HG02970 (cell line): ENCODE data around the gene SRPK3.
"Not testable (repeated sequence)": the region's sequence is repeated elsewhere in the genome, so short reads cannot be mapped to it uniquely, and the experiment has no call there.

Source experiments
- ATAC-seq: cut with Tn5 transposase; IDR thresholded peaks from one replicate; pipeline ENCODE4 v1.9.1; 2021; ENCODE audit warnings: mild to moderate bottlenecking, moderate library complexity, moderate number of reproducible peaks; ENCODE audit not compliant: unreplicated experiment, low FRiP score

Gene SRPK3

GRCh38 chrX:153780678-153781427 lies at the start of gene SRPK3:
Gene SRPK3, plus strand, starts transcription at chrX:153781041. Its CDS starts 46 bp downstream, at chrX:153781087.
- ATAC-seq: no peak

DNA sequence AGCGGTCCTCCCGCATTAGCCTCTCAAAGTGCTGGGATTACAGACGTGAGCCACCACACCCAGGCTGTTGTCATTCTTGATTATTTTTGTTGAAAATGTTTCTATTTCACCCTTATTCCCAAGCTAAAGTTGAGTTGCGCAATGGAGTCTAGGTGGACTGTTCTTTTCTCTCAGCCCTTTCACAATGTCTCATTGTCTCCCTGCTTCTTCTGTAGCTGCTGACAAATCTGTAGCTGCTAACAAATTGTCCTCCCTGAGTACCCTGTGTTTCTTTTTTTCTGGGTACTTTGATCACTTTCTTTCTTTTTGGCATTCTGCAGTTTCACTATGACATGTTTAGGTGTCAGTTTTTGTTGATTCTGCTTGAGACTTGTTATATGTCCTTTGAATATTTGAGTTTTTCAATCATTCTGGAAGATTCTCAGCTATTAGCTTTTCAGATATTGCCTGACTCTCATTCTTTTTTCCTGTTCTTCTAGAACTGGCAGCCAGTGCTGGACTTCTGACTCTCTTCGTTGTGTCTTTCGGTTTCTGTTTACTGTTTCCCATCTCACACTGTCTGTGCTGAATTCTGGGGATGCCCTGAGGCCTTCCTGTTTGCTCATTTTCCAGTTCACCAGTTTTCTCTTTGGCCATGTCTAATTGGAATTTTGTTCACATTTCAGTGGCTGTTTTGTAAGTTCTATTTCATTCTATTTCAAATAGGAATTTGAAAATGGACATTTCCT lies 49.6 kb upstream of the SRPK3 start:
- ATAC-seq: no peak

GRCh38 chrX:153731845-153732215 lies 49.0 kb upstream of the SRPK3 start:
- no peak for ATAC-seq

DNA sequence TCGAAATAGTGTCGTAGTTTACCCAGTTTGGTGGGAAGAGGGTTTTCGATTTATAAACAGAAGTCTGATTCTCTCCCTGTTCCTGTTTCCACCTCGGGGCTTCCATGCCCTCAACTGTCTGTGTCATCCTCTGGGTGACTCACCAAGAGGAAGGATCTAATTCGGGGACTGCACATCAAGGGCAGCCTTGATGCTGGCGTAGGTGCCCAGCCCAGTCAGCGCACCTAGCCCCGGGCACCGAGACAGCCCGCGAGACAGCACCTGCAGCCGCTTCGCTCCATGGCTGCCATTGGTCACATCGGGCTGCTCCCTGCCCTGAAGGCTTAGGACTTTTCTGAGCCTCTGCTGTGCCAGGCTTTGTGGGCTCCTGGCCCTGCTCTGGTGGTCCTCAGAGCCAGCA lies 48.4 kb upstream of the SRPK3 start:
- no peak for ATAC-seq

DNA sequence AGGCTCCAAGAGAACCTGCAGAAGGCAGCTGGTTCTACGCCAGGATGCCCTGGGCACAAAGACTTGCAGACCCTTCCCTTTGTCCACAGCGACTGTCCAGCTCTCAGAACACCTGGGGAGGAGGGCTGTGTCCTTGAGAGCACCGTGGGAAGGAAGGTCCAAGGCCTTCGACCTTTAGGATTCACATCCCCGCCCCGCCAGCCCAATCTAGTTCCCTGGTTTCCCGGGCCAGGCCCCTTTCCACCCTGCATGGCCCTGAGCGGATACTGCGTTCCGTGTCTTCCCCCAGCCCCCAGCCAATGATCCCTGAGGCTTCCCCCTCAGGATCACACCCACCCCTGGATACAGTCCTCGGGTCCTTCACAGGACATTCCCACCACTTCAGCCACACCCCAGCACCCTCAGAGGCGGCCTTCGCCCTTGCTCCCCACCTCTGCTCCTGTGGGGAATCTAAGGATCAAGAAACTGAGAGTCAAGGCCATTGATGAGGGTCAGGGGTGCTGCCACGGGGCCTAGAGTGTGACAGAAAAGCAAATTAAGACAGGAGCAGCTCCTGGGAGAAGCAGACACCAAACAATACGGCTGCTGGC lies 47.1 kb upstream of the SRPK3 start:
- ATAC-seq: no peak

DNA sequence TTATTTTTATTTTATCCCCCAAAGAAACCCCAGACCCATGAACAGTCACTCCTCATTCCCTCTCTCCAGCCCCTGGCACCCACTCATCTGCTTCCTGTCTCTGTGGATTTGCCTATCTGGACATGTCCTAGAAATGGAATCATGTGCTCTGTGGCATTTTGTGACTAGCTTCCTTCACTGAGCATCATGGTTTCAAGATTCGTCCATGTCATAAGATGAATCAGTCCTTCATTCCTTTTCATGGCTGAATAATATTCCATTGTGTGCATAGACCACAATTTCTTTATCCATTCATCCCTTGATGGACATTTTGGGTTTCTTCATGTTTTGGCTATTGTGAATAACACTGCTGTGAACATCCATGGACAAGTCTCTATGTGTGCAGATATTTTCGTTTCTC lies 46.0 kb upstream of the SRPK3 start:
- ATAC-seq: no peak

- ATAC-seq: no peak
Observed at GRCh38 chrX:153735274-153735673, 45.6 kb upstream of the SRPK3 start.

- ATAC-seq: no peak
Observed at GRCh38 chrX:153736071-153736820, 44.6 kb upstream of the SRPK3 start.

DNA sequence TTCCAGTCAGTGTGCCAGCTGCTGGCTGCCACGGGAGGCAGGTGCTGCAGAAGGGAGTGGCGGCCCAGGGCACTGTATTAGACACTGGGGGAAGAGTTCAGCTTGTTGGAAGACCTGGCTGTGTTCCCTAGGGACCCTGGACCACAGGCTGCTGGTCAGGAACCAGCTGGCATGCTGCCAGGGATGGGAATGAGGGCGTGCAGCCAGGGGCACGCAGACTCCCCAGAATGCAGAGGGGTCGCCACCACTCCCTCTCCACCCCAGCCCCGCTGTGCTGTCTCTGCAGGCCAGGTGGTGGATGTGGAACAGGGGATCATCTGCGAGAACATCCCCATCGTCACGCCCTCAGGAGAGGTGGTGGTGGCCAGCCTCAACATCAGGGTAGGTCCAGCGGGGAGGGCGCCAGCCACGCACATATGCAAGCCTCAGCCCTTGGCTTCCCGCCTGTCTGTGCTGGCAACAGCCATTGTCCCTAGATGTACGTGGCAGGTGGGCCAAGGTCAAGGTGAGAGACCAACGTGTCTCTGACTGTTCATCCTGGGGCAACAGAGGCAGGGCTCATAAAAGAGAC lies 43.9 kb upstream of the SRPK3 start:
- no peak for ATAC-seq

GRCh38 chrX:153738056-153738605 lies 42.7 kb upstream of the SRPK3 start:
- no peak for ATAC-seq

DNA sequence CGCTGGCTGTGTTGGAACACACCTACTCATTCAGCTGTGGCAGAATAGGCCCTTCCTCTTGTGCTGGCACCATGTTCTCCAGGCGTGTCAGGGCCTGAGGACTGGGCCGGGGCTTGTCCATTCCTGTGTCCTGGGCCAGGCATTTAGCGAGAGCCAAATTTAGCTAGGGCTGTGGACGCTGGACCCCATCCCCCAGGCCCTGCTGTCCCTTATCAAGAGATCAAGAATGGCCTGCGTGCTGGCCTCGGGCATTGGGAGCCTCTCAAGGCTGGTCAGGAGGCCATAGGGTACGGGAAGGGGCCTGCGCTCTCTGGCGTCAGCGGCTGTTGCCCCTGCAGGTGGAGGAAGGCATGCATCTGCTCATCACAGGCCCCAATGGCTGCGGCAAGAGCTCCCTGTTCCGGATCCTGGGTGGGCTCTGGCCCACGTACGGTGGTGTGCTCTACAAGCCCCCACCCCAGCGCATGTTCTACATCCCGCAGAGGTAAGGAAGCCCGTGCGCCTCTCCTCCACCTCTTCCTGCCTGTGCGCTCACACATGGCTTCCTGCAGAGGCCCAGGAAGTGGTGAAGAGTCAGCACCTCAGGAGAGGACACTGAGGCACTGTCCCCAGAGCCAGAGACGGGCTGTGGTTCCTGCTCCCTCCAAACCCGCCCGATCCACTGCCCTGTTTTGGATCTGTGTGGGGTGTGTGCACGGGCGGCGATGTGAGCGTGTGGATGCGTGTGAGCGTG lies 40.9 kb upstream of the SRPK3 start:
- ATAC-seq: no peak

- no peak for ATAC-seq
Observed at GRCh38 chrX:153740631-153741222, 40.1 kb upstream of the SRPK3 start.

DNA sequence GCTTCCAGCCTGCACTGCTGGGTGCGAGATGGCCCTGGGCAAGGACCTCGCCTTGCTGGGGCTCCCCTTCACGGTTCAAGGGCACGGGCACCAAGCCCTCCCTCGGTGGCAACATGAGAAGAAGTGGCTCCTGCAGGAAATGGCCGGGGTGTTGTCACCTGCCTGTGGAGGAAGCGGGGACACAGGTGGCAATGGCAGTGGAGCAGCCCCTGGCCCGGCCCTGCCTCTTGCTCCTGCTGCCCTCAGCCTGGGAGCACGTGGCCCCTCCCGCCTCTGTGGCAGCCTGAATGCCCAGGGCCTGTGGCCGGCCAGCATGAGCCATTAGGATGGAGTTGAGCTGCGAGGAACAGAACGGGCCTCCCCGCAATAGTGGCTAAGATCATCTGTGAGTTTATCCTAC lies 39.4 kb upstream of the SRPK3 start:
- no peak for ATAC-seq

DNA sequence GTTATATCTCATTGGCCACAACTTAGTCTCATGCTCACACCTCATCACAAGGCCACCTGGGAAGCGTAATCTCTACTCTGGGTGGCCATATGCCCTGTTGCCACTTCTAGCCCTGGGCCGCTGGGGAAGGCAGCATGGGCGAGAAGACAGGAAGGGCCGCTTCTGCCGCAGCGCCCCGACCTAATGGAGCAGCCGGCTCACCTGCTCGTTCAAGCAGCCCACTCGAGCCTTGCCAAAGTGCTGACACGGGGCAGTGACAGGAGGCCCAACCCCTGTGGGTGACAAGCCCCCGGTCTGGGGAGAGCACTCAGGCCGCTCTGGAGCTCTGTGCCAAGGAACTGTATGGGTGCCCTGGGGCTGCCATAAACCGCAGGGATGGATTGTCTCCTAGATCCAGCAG lies 38.7 kb upstream of the SRPK3 start:
- not testable (repeated sequence) for ATAC-seq

DNA sequence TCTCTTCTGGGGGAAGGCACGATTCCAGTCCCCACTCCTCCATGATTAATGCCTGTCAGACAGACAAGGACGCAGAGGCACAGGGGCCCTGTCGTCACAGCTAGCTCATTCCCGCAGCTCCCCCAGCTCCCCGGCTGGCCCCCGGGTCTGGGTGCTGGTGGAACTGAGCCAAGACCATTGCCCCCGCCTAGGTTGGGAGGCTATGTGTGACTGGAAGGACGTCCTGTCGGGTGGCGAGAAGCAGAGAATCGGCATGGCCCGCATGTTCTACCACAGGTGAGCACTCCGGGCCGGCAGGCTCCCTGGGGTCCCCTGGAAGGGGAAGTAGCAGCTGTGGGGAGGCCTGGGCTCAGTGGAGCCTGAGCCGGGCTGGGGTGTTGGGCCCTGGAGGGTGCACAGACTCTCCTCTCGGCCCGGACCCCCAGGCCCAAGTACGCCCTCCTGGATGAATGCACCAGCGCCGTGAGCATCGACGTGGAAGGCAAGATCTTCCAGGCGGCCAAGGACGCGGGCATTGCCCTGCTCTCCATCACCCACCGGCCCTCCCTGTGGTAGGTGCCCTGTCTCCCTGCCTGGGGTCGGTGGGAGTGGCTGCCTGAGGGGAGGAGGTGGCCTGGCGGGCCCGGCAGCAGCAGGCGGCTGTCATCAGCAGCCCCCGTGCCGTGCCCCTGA lies 37.9 kb upstream of the SRPK3 start:
- not testable (repeated sequence) for ATAC-seq

GRCh38 chrX:153743468-153744209 lies 37.2 kb upstream of the SRPK3 start:
- not testable (repeated sequence) for ATAC-seq

DNA sequence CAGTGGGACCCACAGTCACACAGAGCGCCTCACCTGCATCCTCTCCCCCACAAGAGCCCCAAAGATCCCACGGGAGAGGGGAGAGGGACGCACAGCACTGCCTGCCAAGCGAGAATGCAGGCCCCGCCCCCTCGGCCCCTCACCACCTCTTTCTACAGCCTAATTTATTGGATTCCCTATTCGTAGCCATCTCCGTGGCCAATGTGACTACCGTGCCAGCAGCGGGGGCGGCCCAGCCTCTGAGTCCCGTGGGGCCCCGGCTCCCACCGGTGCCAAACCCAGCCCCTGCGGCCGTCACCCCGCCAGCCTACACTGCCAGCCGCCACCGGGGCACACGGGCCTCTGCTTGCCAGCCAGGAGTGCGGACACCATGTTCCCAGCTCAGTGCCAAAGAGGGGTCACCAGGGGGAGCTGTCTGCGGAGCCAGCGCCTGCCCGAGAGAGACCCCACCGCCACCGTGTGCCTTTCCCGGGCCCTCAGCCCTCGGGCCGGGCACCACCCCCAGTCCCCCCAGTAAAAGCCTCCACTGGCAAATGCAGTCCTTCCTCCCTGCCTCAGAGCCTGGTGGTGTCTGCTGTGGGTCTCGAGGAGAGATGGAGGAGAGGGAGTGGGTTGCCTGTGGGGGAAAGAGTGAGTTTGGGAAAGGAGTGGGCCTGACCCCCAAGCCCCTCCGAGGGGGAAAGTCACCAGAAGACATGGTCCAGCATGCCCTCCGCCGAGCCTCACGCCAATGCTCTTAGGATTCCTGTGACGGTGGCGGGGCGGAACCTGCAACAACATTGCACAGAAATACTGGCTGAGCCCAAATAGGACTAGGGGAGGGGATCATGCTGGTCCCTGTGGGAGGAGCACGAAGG lies 36.4 kb upstream of the SRPK3 start:
- no peak for ATAC-seq
